Vagina (tissue), 2 donors: ENCODE data around the gene PPTC7. TPM values are rescaled to one million over a fixed set of nuclear protein-coding genes. Genes with fewer than 3 reads are reported as not detected.
A peak's percentile ranks its signal among the peaks of the same experiment; 100 is the strongest.
"Not testable (repeated sequence)": the region's sequence is repeated elsewhere in the genome, so short reads cannot be mapped to it uniquely, and the experiment has no call there.

Experiments used
- DNase-seq, 2 donors: peaks; one replicate each; pipeline ENCODE4 v3.0.0-alpha.2; 2017; ENCODE audit errors: extremely low spot score in 2 of 2
- H3K27ac ChIP-seq: fragments of 200-600 bp; sonication (generic); one replicate; pipeline ENCODE4 v1.5.1; 2019
- H3K27me3 ChIP-seq: fragments of 200-600 bp; sonication (generic); one replicate; pipeline ENCODE4 v1.5.1; 2019
- H3K36me3 ChIP-seq, 2 donors: fragments of 200-600 bp; sonication (generic); one replicate each; pipeline ENCODE4 v1.5.1; 2017 to 2019
- H3K4me1 ChIP-seq: fragments of 200-600 bp; sonication (generic); one replicate; pipeline ENCODE4 v1.5.1; 2019
- H3K4me3 ChIP-seq, 2 donors: fragments of 200-600 bp; sonication (generic); 1 replicate in 1 of 2; 2 replicates in 1 of 2; pipeline ENCODE4 v1.5.1; 2016 to 2019
- H3K9me3 ChIP-seq: fragments of 200-600 bp; sonication (generic); one replicate; pipeline ENCODE4 v1.5.1; 2019
- CTCF ChIP-seq, 3 experiments: fragments of 450-650 bp in 2 of 3; fragments of 200-600 bp in 1 of 3; sonication (generic) in 1 of 3; IDR thresholded peaks; one replicate each; pipeline ENCODE4 v1.5.1; 2017 to 2019; ENCODE audit warnings: antibody characterized with exemption in 3 of 3, mild to moderate bottlenecking in 2 of 3, moderate library complexity in 2 of 3
- POLR2A ChIP-seq, 2 donors: fragments of 450-650 bp; IDR thresholded peaks; one replicate each; pipeline ENCODE4 v1.6.1; 2017; ENCODE audit warnings: antibody characterized with exemption in 2 of 2, mild to moderate bottlenecking in 2 of 2, moderate library complexity in 2 of 2
- POLR2AphosphoS5 ChIP-seq, 2 donors: sonication (generic); formaldehyde crosslinking; IDR thresholded peaks; one replicate each; pipeline ENCODE4 v1.9.0; 2017; ENCODE audit warnings: antibody characterized with exemption in 2 of 2, mild to moderate bottlenecking in 2 of 2, low read depth in 1 of 2; ENCODE audit not compliant: insufficient read depth in 1 of 2
- intact Hi-C: fragments of 100-400 bp; cut with DNase I; formaldehyde crosslinking; loops from one replicate; pipeline ENCODE4 v1.15.1; 2023
- total RNA-seq: library from RNA; depleted of rRNA; stranded (reverse); fragments of >200 nt; gene quantifications from one replicate; pipeline ENCODE4 v1.2.3, GENCODE V29; 2016

The PPTC7 gene
- total RNA-seq, 1 donor from 2014 or later, result 43.0 TPM

- H3K36me3 ChIP-seq, result no peaks in the 10 kb centered on the region
- no peaks in the 10 kb centered on the region for H3K27me3 ChIP-seq
- H3K9me3 ChIP-seq, result no peaks in the 10 kb centered on the region
- TF ChIP-seq CTCF (IDR thresholded peaks at IDR 0.05) (no peak), POLR2AphosphoS5 (IDR thresholded peaks at IDR 0.05; ENCODE audit: insufficient read depth in 1 of 2, low read depth in 1 of 2) (no peak), POLR2A (IDR thresholded peaks at IDR 0.05) (no peak)
- no peak for DNase-seq
- no peak overlapping the region for H3K4me3 ChIP-seq
- H3K4me1 ChIP-seq, result peaks cover 15% of the 10 kb centered on the region
- intact Hi-C loops, result no loop called here
- no peak overlapping the region for H3K27ac ChIP-seq
Observed at GRCh38 chr12:110592078-110592477, 9.0 kb upstream of the PPTC7 start.

- Histone ChIP-seq H3K4me3 (no peak overlapping the region), H3K27me3 (no peaks in the 10 kb centered on the region), H3K4me1 (peaks cover 15% of the 10 kb centered on the region), H3K9me3 (no peaks in the 10 kb centered on the region), H3K27ac (peak overlapping the region; percentile 75), H3K36me3 (no peaks in the 10 kb centered on the region)
- no peak for DNase-seq
- no peak for TF ChIP-seq POLR2AphosphoS5 (IDR thresholded peaks at IDR 0.05; ENCODE audit: insufficient read depth in 1 of 2, low read depth in 1 of 2)
- TF ChIP-seq POLR2A (IDR thresholded peaks at IDR 0.05), result no peak
- TF ChIP-seq CTCF (IDR thresholded peaks at IDR 0.05), result no peak
- intact Hi-C loops, result no loop called here
Observed at GRCh38 chr12:110591451-110592051, 8.4 kb upstream of the PPTC7 start.

- TF ChIP-seq POLR2AphosphoS5 (IDR thresholded peaks at IDR 0.05; ENCODE audit: insufficient read depth in 1 of 2, low read depth in 1 of 2) (no peak), CTCF (IDR thresholded peaks at IDR 0.05) (no peak), POLR2A (IDR thresholded peaks at IDR 0.05) (no peak)
- peak overlapping the region; percentile 75 for H3K27ac ChIP-seq
- no peaks in the 10 kb centered on the region for H3K9me3 ChIP-seq
- no peaks in the 10 kb centered on the region for H3K36me3 ChIP-seq
- intact Hi-C loops, result no loop called here
- no peak overlapping the region for H3K4me3 ChIP-seq
- no peaks in the 10 kb centered on the region for H3K27me3 ChIP-seq
- peaks cover 19% of the 10 kb centered on the region for H3K4me1 ChIP-seq
- no peak for DNase-seq
Observed at GRCh38 chr12:110590806-110591326, 7.7 kb upstream of the PPTC7 start.

- no peaks in the 10 kb centered on the region for H3K36me3 ChIP-seq
- H3K4me3 ChIP-seq, result no peak overlapping the region
- intact Hi-C loops, result no loop called here
- TF ChIP-seq POLR2A (IDR thresholded peaks at IDR 0.05) (no peak), CTCF (IDR thresholded peaks at IDR 0.05) (no peak), POLR2AphosphoS5 (IDR thresholded peaks at IDR 0.05; ENCODE audit: insufficient read depth in 1 of 2, low read depth in 1 of 2) (no peak)
- H3K9me3 ChIP-seq, result no peaks in the 10 kb centered on the region
- no peaks in the 10 kb centered on the region for H3K27me3 ChIP-seq
- H3K27ac ChIP-seq, result peak overlapping the region; percentile 75
- no peak for DNase-seq
- peaks cover 27% of the 10 kb centered on the region for H3K4me1 ChIP-seq
Observed at GRCh38 chr12:110590059-110590458, 6.9 kb upstream of the PPTC7 start.

GRCh38 chr12:110587102-110587501, 4.0 kb upstream of the PPTC7 start:
- DNase-seq, H3K4me3 ChIP-seq, H3K36me3 ChIP-seq, H3K27ac ChIP-seq, intact Hi-C loops, H3K9me3 ChIP-seq, H3K27me3 ChIP-seq: not testable (repeated sequence)
- H3K4me1 ChIP-seq, result peaks cover 44% of the 10 kb centered on the region
